ENCODE measurements around the gene CADPS2. TPM values are rescaled to one million over a fixed set of nuclear protein-coding genes. Genes with fewer than 3 reads are reported as not detected.
"Not testable (repeated sequence)": the region's sequence is repeated elsewhere in the genome, so short reads cannot be mapped to it uniquely, and the experiment has no call there.

CADPS2 gene
- total RNA-seq, 5 donors from 2014 or later (not counting 1 experiment from before 2014, with no cell fraction given), result 0.15 to 0.28 (median 0.16) TPM; not detected in 2

DNA sequence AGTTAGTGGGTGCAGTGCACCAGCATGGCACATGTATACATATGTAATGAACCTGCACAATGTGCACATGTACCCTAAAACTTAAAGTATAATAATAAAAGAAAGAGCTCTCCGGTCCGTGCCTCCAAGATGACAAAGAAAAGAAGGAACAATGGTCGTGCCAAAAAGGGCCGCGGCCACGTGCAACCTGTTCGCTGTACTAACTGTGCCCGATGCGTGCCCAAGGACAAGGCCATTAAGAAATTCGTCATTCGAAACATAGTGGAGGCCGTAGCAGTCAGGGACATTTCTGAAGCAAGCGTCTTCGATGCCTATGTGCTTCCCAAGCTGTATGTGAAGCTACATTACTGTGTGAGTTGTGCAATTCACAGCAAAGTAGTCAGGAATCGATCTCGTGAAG, 205.1 kb downstream of the CADPS2 start:
- H3K4me1 Mint-ChIP-seq; CTCF ChIA-PET; POLR2A ChIA-PET; ATAC-seq (replicated peaks in 1 of 4); H3K27me3 Mint-ChIP-seq; H3K36me3 Mint-ChIP-seq; H3K27ac ChIP-seq (ENCODE audit: low read length); H3K27ac Mint-ChIP-seq; H3K4me3 ChIP-seq (ENCODE audit: control insufficient read depth in 1 of 2, extremely low read depth in 1 of 2, low read length in 1 of 2); H3K9me3 ChIP-seq; H3K4me1 ChIP-seq (ENCODE audit: control insufficient read depth in 1 of 2, extremely low read depth in 1 of 2, insufficient read depth in 2 of 2, low read length in 2 of 2); DNase-seq; H3K27me3 ChIP-seq (replicated peaks in 1 of 2; ENCODE audit: control insufficient read depth in 2 of 2, extremely low read depth in 1 of 2, insufficient read depth in 2 of 2, low read length in 1 of 2); H3K36me3 ChIP-seq (ENCODE audit: control insufficient read depth in 2 of 2, extremely low read depth in 1 of 2, insufficient read depth in 1 of 2, low read length in 1 of 2); H3K4me3 Mint-ChIP-seq: not testable (repeated sequence)
- WGBS (ENCODE audit: insufficient coverage), result 96% methylated on average over 12 of the region's 16 CpGs
- peaks cover 3 to 20% (median 19%) of the 10 kb centered on the region in 3 donors for H3K9me3 Mint-ChIP-seq

DNA sequence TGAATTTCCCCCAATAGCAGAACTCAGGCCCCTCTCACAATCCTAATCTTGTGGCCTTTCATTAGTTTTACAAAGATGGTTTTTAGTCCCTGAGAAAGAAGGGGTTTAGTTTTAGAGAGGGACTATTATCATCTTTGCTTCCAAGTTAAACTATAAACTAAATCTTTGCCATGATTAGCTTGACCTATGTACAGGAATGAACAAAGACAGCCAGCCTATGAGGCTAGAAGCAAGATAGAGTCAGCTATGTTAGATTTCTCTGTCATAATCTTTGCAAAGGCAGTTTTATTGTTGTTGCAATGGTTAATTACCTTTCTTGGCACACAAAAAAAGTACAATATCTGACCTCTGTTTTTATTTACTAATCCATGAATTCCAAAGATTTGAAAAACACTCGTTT, 206.4 kb downstream of the CADPS2 start:
- DNase-seq (no peak), ATAC-seq (replicated peaks in 1 of 4) (no peak)
- POLR2A ChIA-PET, result no interaction called here
- Histone ChIP-seq H3K27me3 (replicated peaks in 1 of 2; ENCODE audit: control insufficient read depth in 2 of 2, extremely low read depth in 1 of 2, insufficient read depth in 2 of 2, low read length in 1 of 2) (no peaks in the 10 kb centered on the region), H3K4me3 (ENCODE audit: control insufficient read depth in 1 of 2, extremely low read depth in 1 of 2, low read length in 1 of 2) (no peak overlapping the region), H3K4me1 (ENCODE audit: control insufficient read depth in 1 of 2, extremely low read depth in 1 of 2, insufficient read depth in 2 of 2, low read length in 2 of 2) (no peaks in the 10 kb centered on the region), H3K27ac (ENCODE audit: low read length) (no peak overlapping the region), H3K36me3 (ENCODE audit: control insufficient read depth in 2 of 2, extremely low read depth in 1 of 2, insufficient read depth in 1 of 2, low read length in 1 of 2) (no peaks in the 10 kb centered on the region), H3K9me3 (no peaks in the 10 kb centered on the region)
- no peak overlapping the region for H3K27ac Mint-ChIP-seq
- H3K9me3 Mint-ChIP-seq, result peaks cover 3 to 20% (median 19%) of the 10 kb centered on the region in 3 donors
- WGBS (ENCODE audit: insufficient coverage), result no CpG with 5 or more reads among the region's 1 CpG
- no peaks in the 10 kb centered on the region for H3K27me3 Mint-ChIP-seq
- no peaks in the 10 kb centered on the region for H3K36me3 Mint-ChIP-seq
- H3K4me1 Mint-ChIP-seq, result no peaks in the 10 kb centered on the region
- CTCF ChIA-PET, result no interaction called here
- no peak overlapping the region for H3K4me3 Mint-ChIP-seq

DNA sequence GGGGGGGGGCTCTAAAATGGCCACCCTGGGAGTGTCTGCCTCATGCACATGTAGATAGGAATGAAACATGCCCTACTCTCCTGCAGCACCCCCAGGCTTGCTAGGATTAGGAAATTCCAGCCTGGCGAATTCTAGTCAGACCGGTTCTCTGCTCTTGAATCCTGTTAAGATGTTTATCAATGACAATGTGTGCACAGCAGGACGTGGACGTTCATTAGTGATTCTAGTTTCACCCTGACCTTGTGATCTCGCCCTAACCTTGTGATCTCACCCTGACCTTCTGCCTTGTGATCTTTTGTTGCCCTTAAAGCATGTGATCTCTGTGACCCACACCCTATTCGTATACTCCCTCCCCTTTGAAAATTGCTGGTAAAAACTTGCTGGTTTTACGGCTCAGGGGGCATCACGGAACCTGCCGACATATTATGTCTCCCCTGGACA, 207.0 kb downstream of the CADPS2 start:
- DNase-seq; H3K27ac Mint-ChIP-seq; H3K36me3 Mint-ChIP-seq; H3K27me3 Mint-ChIP-seq; H3K9me3 ChIP-seq; H3K4me1 ChIP-seq (ENCODE audit: control insufficient read depth in 1 of 2, extremely low read depth in 1 of 2, insufficient read depth in 2 of 2, low read length in 2 of 2); H3K27ac ChIP-seq (ENCODE audit: low read length); H3K4me3 Mint-ChIP-seq; H3K27me3 ChIP-seq (replicated peaks in 1 of 2; ENCODE audit: control insufficient read depth in 2 of 2, extremely low read depth in 1 of 2, insufficient read depth in 2 of 2, low read length in 1 of 2); ATAC-seq (replicated peaks in 1 of 4); CTCF ChIA-PET; H3K36me3 ChIP-seq (ENCODE audit: control insufficient read depth in 2 of 2, extremely low read depth in 1 of 2, insufficient read depth in 1 of 2, low read length in 1 of 2); POLR2A ChIA-PET; H3K4me3 ChIP-seq (ENCODE audit: control insufficient read depth in 1 of 2, extremely low read depth in 1 of 2, low read length in 1 of 2); H3K4me1 Mint-ChIP-seq: not testable (repeated sequence)
- 55% methylated on average over 7 of the region's 9 CpGs for WGBS (ENCODE audit: insufficient coverage)
- H3K9me3 Mint-ChIP-seq, result peaks cover 6 to 22% (median 20%) of the 10 kb centered on the region in 3 donors

DNA sequence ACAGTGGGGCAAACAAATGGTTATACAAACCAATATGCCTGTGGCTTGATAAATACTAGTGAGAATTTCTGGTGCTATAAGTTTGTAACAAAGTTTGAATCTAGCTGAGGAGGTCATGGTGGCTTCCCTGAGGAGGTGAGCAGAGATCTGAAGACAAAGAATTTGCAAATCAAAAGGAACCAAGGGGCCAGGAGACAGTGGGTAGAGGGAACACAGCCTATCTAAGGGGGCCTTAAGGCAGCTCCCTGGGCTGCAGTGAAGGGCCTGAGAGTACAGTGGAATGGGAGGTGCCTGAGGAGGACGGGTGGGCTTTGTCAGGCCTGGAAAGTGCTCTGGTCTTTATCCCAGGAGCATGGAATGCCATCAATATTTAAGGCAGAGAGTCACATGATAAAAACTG, 209.1 kb downstream of the CADPS2 start:
- Mint-ChIP-seq H3K4me1 (no peaks in the 10 kb centered on the region), H3K27ac (no peak overlapping the region), H3K36me3 (no peaks in the 10 kb centered on the region), H3K27me3 (no peaks in the 10 kb centered on the region), H3K9me3 (peaks cover 8 to 20% (median 16%) of the 10 kb centered on the region in 3 donors), H3K4me3 (no peak overlapping the region)
- no peaks in the 10 kb centered on the region for H3K27me3 ChIP-seq (replicated peaks in 1 of 2; ENCODE audit: control insufficient read depth in 2 of 2, extremely low read depth in 1 of 2, insufficient read depth in 2 of 2, low read length in 1 of 2)
- no CpG with 5 or more reads among the region's 1 CpG for WGBS (ENCODE audit: insufficient coverage)
- POLR2A ChIA-PET, result no interaction called here
- ATAC-seq (replicated peaks in 1 of 4), result no peak
- CTCF ChIA-PET, result interaction anchor here in 1 of 2 donors (0.6 kb wide), 1 partner anchor 18 kb away, joined by 4 read pairs; no protein-coding TSS in a partner anchor
- H3K4me3 ChIP-seq (ENCODE audit: control insufficient read depth in 1 of 2, extremely low read depth in 1 of 2, low read length in 1 of 2), result no peak overlapping the region
- no peaks in the 10 kb centered on the region for H3K9me3 ChIP-seq
- no peaks in the 10 kb centered on the region for H3K36me3 ChIP-seq (ENCODE audit: control insufficient read depth in 2 of 2, extremely low read depth in 1 of 2, insufficient read depth in 1 of 2, low read length in 1 of 2)
- no peak for DNase-seq
- no peak overlapping the region for H3K27ac ChIP-seq (ENCODE audit: low read length)
- H3K4me1 ChIP-seq (ENCODE audit: control insufficient read depth in 1 of 2, extremely low read depth in 1 of 2, insufficient read depth in 2 of 2, low read length in 2 of 2), result no peaks in the 10 kb centered on the region

DNA sequence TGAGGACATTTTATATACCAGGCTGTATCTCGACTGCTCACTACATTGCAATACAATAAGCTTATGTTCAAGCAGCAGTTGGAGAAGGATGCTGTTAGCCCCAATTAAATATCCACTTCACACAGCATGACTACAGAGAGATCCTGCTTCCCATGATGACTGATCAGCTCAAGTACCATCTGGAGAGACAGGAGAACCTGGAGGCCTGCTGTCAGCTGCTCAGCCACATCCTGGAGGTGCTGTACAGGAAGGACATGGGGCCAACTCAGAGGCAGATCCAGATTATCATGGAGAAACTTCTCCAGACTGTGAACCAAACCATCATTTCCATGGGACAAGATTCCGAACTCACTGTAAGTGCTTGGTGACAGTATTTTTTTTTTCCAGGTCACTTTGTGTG, 209.8 kb downstream of the CADPS2 start:
- ChIA-PET POLR2A (no interaction called here), CTCF (interaction anchor here in 1 of 2 donors (0.6 kb wide), 1 partner anchor 17 kb away, joined by 4 read pairs; no protein-coding TSS in a partner anchor)
- H3K27ac Mint-ChIP-seq, result no peak overlapping the region
- H3K27me3 Mint-ChIP-seq, result no peaks in the 10 kb centered on the region
- no peak overlapping the region for H3K27ac ChIP-seq (ENCODE audit: low read length)
- H3K4me3 Mint-ChIP-seq, result no peak overlapping the region
- H3K4me1 ChIP-seq (ENCODE audit: control insufficient read depth in 1 of 2, extremely low read depth in 1 of 2, insufficient read depth in 2 of 2, low read length in 2 of 2), result no peaks in the 10 kb centered on the region
- H3K36me3 Mint-ChIP-seq, result no peaks in the 10 kb centered on the region
- DNase-seq (no peak), ATAC-seq (replicated peaks in 1 of 4) (no peak)
- no peaks in the 10 kb centered on the region for H3K27me3 ChIP-seq (replicated peaks in 1 of 2; ENCODE audit: control insufficient read depth in 2 of 2, extremely low read depth in 1 of 2, insufficient read depth in 2 of 2, low read length in 1 of 2)
- WGBS (ENCODE audit: insufficient coverage), result 75% methylated on average over 1 of the region's 2 CpGs
- no peaks in the 10 kb centered on the region for H3K4me1 Mint-ChIP-seq
- H3K9me3 ChIP-seq, result no peaks in the 10 kb centered on the region
- H3K36me3 ChIP-seq (ENCODE audit: control insufficient read depth in 2 of 2, extremely low read depth in 1 of 2, insufficient read depth in 1 of 2, low read length in 1 of 2), result no peaks in the 10 kb centered on the region
- H3K4me3 ChIP-seq (ENCODE audit: control insufficient read depth in 1 of 2, extremely low read depth in 1 of 2, low read length in 1 of 2), result no peak overlapping the region
- H3K9me3 Mint-ChIP-seq, result peaks cover 8 to 20% (median 16%) of the 10 kb centered on the region in 3 donors

DNA sequence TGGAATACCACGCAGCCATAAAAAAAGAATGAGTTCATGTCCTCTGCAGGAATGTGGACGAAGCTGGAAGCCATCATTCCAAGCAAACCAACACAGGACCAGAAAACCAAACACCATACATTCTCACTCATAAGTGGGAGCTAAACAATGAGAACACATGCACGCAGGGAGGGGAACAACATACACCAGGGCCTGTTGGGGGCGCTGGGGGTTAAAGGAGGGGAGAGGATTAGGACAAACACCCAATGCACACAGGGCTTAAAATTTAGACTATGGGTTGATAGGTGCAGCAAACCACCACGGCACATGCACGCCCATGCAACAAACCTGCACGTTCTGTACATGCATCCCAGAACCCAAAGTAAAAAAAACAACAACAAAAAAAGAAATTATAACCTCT, 210.6 kb downstream of the CADPS2 start:
- H3K4me1 Mint-ChIP-seq, result no peaks in the 10 kb centered on the region
- H3K27ac Mint-ChIP-seq, result no peak overlapping the region
- ATAC-seq (replicated peaks in 1 of 4) (no peak), DNase-seq (no peak)
- H3K9me3 Mint-ChIP-seq, result peaks cover 8 to 24% (median 16%) of the 10 kb centered on the region in 3 donors
- Histone ChIP-seq H3K27ac (ENCODE audit: low read length) (no peak overlapping the region), H3K4me1 (ENCODE audit: control insufficient read depth in 1 of 2, extremely low read depth in 1 of 2, insufficient read depth in 2 of 2, low read length in 2 of 2) (no peaks in the 10 kb centered on the region), H3K36me3 (ENCODE audit: control insufficient read depth in 2 of 2, extremely low read depth in 1 of 2, insufficient read depth in 1 of 2, low read length in 1 of 2) (no peaks in the 10 kb centered on the region), H3K9me3 (no peaks in the 10 kb centered on the region), H3K4me3 (ENCODE audit: control insufficient read depth in 1 of 2, extremely low read depth in 1 of 2, low read length in 1 of 2) (no peak overlapping the region), H3K27me3 (replicated peaks in 1 of 2; ENCODE audit: control insufficient read depth in 2 of 2, extremely low read depth in 1 of 2, insufficient read depth in 2 of 2, low read length in 1 of 2) (no peaks in the 10 kb centered on the region)
- no peaks in the 10 kb centered on the region for H3K27me3 Mint-ChIP-seq
- no CpG with 5 or more reads among the region's 7 CpGs for WGBS (ENCODE audit: insufficient coverage)
- no peak overlapping the region for H3K4me3 Mint-ChIP-seq
- CTCF ChIA-PET, result no interaction called here
- POLR2A ChIA-PET, result no interaction called here
- no peaks in the 10 kb centered on the region for H3K36me3 Mint-ChIP-seq

DNA sequence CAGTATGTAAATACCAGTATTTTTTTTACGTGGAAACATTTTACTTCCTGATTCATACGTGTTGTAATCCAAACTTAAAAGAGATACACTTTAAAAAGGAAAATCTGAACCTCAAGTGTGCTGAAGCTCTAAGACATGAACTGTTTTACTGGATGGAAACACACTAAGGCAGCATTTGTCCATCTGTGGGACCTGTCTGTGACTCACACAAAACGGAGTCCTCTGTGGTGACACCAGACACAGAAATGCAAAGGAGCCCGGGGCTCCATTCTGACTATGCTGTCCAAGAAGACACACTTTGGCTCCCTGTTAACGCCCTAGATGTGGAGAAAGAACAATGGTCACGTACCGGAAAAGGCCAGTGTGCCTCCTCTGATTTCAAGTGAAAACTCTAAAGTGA, 211.2 kb downstream of the CADPS2 start:
- POLR2A ChIA-PET, result no interaction called here
- no peaks in the 10 kb centered on the region for H3K36me3 ChIP-seq (ENCODE audit: control insufficient read depth in 2 of 2, extremely low read depth in 1 of 2, insufficient read depth in 1 of 2, low read length in 1 of 2)
- H3K9me3 Mint-ChIP-seq, result peaks cover 8 to 24% (median 16%) of the 10 kb centered on the region in 3 donors
- no peaks in the 10 kb centered on the region for H3K9me3 ChIP-seq
- no peaks in the 10 kb centered on the region for H3K4me1 ChIP-seq (ENCODE audit: control insufficient read depth in 1 of 2, extremely low read depth in 1 of 2, insufficient read depth in 2 of 2, low read length in 2 of 2)
- CTCF ChIA-PET, result no interaction called here
- no peak overlapping the region for H3K27ac Mint-ChIP-seq
- H3K27me3 Mint-ChIP-seq, result no peaks in the 10 kb centered on the region
- H3K4me3 ChIP-seq (ENCODE audit: control insufficient read depth in 1 of 2, extremely low read depth in 1 of 2, low read length in 1 of 2), result no peak overlapping the region
- DNase-seq (no peak), ATAC-seq (replicated peaks in 1 of 4) (no peak)
- no peak overlapping the region for H3K27ac ChIP-seq (ENCODE audit: low read length)
- no peaks in the 10 kb centered on the region for H3K4me1 Mint-ChIP-seq
- H3K4me3 Mint-ChIP-seq, result no peak overlapping the region
- H3K27me3 ChIP-seq (replicated peaks in 1 of 2; ENCODE audit: control insufficient read depth in 2 of 2, extremely low read depth in 1 of 2, insufficient read depth in 2 of 2, low read length in 1 of 2), result no peaks in the 10 kb centered on the region
- no peaks in the 10 kb centered on the region for H3K36me3 Mint-ChIP-seq
- 70% methylated on average over 4 of the region's 7 CpGs for WGBS (ENCODE audit: insufficient coverage)

All from T-cell (primary cell).